Pancreas (tissue), 10 donors: ENCODE measurements around the gene SCGB1D2. TPM values are rescaled to one million over a fixed set of nuclear protein-coding genes. Genes with fewer than 3 reads are reported as not detected.

Source experiments
- ATAC-seq, 4 donors: fragments of 200-7000 bp; cut with Tn5 transposase; one replicate each; pipeline versions ENCODE4 v1.8.0 to v1.9.1; 2020; ENCODE audit warnings: mild to moderate bottlenecking in 4 of 4, moderate library complexity in 4 of 4
- DNase-seq, 6 donors: peaks; one replicate each; pipeline ENCODE4 v3.0.0-alpha.2; 2020
- FAIRE-seq: peaks from 2 replicates; lab custom pipeline; 2012; peaks lifted over from hg19 to GRCh38; lab: Jason Lieb, UNC
- H3K27ac ChIP-seq, 4 donors: fragments of 200-600 bp; sonication (generic); 1 replicate in 3 of 4; 2 replicates in 1 of 4; pipeline versions ENCODE4 v1.5.0 to v1.8.0; 2020
- H3K27me3 ChIP-seq, 4 donors: fragments of 200-600 bp; one replicate each; pipeline ENCODE4 v1.8.0; 2021
- H3K36me3 ChIP-seq, 3 donors: fragments of 200-600 bp; sonication (generic) in 1 of 3; one replicate each; pipeline versions ENCODE4 v1.5.0 to v1.8.0; 2020 to 2021
- H3K4me1 ChIP-seq, 3 donors: fragments of 200-600 bp; one replicate each; pipeline ENCODE4 v1.8.0; 2021
- H3K4me3 ChIP-seq, 4 donors: fragments of 200-600 bp; sonication (generic) in 2 of 4; one replicate each; pipeline versions ENCODE4 v1.5.0 to v1.8.0; 2020 to 2021
- H3K9me3 ChIP-seq, 4 donors: fragments of 200-600 bp; one replicate each; pipeline ENCODE4 v1.8.0; 2021
- CTCF ChIP-seq, 4 donors: fragments of 200-600 bp; sonication (generic) in 3 of 4; IDR thresholded peaks; one replicate each; pipeline versions ENCODE4 v1.5.0 to v1.8.0; 2021; ENCODE audit warnings: antibody characterized with exemption in 4 of 4
- WGBS, 2 donors: extraction: QIAGEN DNeasy Blood & Tissue Kit; methylation state at CpG; one replicate each; pipeline ENCODE4 v1.1.7; 2013; 5-methylcytosine and 5-hydroxymethylcytosine counted together
- intact Hi-C, 3 donors: fragments of 100-400 bp; cut with DNase I; formaldehyde crosslinking; loops; one replicate each; pipeline versions ENCODE4 v1.11.1 to v1.14.2; 2022
- polyA plus RNA-seq, 2 donors: library from polyadenylated mRNA; stranded (reverse); fragments of 200-250 nt; gene quantifications; one replicate each; pipeline ENCODE4 v1.2.3, GENCODE V29; 2013
- total RNA-seq, 6 donors: library from RNA; stranded (reverse); fragmentation: NEBNext Ultra II Directional in 4 of 6; extraction: Animal tissue kit (Norgen Biotek cat#: 25700) in 4 of 6; gene quantifications; one replicate each; pipeline versions ENCODE4 v1.2.1 to v1.2.4, GENCODE V29; 2021 to 2023
- donor health status: healthy with polysubstance abuse.
- donor health status: DM: no; HTN: no; CAD: no; lungs with moderate emphysema.
- donor health status: DM: no; HTN: no; CAD: no.
- donor health status: control.
- donor health status: control.
- donor health status: Bipolar disorder and iron deficiency.
- donor health status: DM: yes; HTN: yes; CAD: no.
- donor health status: DM: no; HTN: no; CAD: no.
- donor health status: DM: no; HTN: no; CAD: no.
- donor health status: DM: yes; HTN: yes; CAD: no.

SCGB1D2 gene
- total and polyA plus RNA-seq, 8 donors = 0.47 to 3.9 (median 0.78) TPM; not detected in 2

GRCh38 chr11:62217191-62217748, 24.8 kb upstream of the SCGB1D2 start:
- H3K4me3 ChIP-seq = no peak overlapping the region
- no peak for ATAC-seq
- intact Hi-C loops = no loop called here
- peak in 1 of 4 donors; percentile 18 for TF ChIP-seq CTCF (IDR thresholded peaks at IDR 0.05)
- no peaks in the 10 kb centered on the region for H3K9me3 ChIP-seq
- DNase-seq = no peak
- no peaks in the 10 kb centered on the region for H3K36me3 ChIP-seq
- H3K27me3 ChIP-seq = no peaks in the 10 kb centered on the region
- H3K27ac ChIP-seq = no peak overlapping the region
- H3K4me1 ChIP-seq = no peaks in the 10 kb centered on the region
- no peak for FAIRE-seq
- 44 to 52% methylated on average over 5 of the region's 5 CpGs for WGBS, 2 donors

GRCh38 chr11:62221498-62221897, 20.5 kb upstream of the SCGB1D2 start:
- WGBS, 2 donors = 82% methylated on average over 3 of the region's 3 CpGs
- H3K36me3 ChIP-seq = no peaks in the 10 kb centered on the region
- H3K9me3 ChIP-seq = peaks cover 0 to 5% (median 0%) of the 10 kb centered on the region in 4 donors
- FAIRE-seq = no peak
- no peak for DNase-seq
- TF ChIP-seq CTCF (IDR thresholded peaks at IDR 0.05) = no peak
- H3K4me3 ChIP-seq = no peak overlapping the region
- H3K4me1 ChIP-seq = no peaks in the 10 kb centered on the region
- H3K27me3 ChIP-seq = no peaks in the 10 kb centered on the region
- intact Hi-C loops = no loop called here
- no peak overlapping the region for H3K27ac ChIP-seq
- no peak for ATAC-seq

- intact Hi-C loops = no loop called here
Measured at GRCh38 chr11:62223095-62223494, 18.9 kb upstream of the SCGB1D2 start.

GRCh38 chr11:62233730-62234129, 8.3 kb upstream of the SCGB1D2 start:
- TF ChIP-seq CTCF (IDR thresholded peaks at IDR 0.05) = no peak
- no peak overlapping the region for H3K27ac ChIP-seq
- H3K27me3 ChIP-seq = no peaks in the 10 kb centered on the region
- H3K36me3 ChIP-seq = no peaks in the 10 kb centered on the region
- intact Hi-C loops = no loop called here
- no peaks in the 10 kb centered on the region for H3K9me3 ChIP-seq
- ATAC-seq (no peak), DNase-seq (no peak), FAIRE-seq (no peak)
- H3K4me3 ChIP-seq = no peak overlapping the region
- H3K4me1 ChIP-seq = no peaks in the 10 kb centered on the region

More at GRCh38 chr11:62223095-62223494, 18.9 kb upstream of the SCGB1D2 start:
- no peak overlapping the region for H3K27ac ChIP-seq
- FAIRE-seq (no peak), DNase-seq (no peak), ATAC-seq (no peak)
- no peaks in the 10 kb centered on the region for H3K27me3 ChIP-seq
- peaks cover 0 to 5% (median 0%) of the 10 kb centered on the region in 4 donors for H3K9me3 ChIP-seq
- no peaks in the 10 kb centered on the region for H3K4me1 ChIP-seq
- H3K4me3 ChIP-seq = no peak overlapping the region
- H3K36me3 ChIP-seq = no peaks in the 10 kb centered on the region
- no peak for TF ChIP-seq CTCF (IDR thresholded peaks at IDR 0.05)

- FAIRE-seq (no peak), ATAC-seq (no peak), DNase-seq (no peak)
- WGBS, 2 donors = 46 to 62% methylated on average over 2 of the region's 2 CpGs
- Histone ChIP-seq H3K27ac (no peak overlapping the region), H3K36me3 (no peaks in the 10 kb centered on the region), H3K27me3 (no peaks in the 10 kb centered on the region), H3K4me3 (no peak overlapping the region), H3K9me3 (no peaks in the 10 kb centered on the region), H3K4me1 (no peaks in the 10 kb centered on the region)
- intact Hi-C loops = no loop called here
- no peak for TF ChIP-seq CTCF (IDR thresholded peaks at IDR 0.05)
Measured at GRCh38 chr11:62236187-62236586, 5.9 kb upstream of the SCGB1D2 start.
